GM21447 (cell line): ENCODE measurements around the gene SCYL1.

Experiments
- ATAC-seq: cut with Tn5 transposase; IDR thresholded peaks from one replicate; pipeline ENCODE4 v1.9.1; 2021; ENCODE audit not compliant: unreplicated experiment

Gene SCYL1

GRCh38 chr11:65551572-65552387 lies 26.9 kb downstream of the SCYL1 start:
- ATAC-seq: peak; percentile 71

- ATAC-seq: no peak
Measured at GRCh38 chr11:65552388-65552951, 27.6 kb downstream of the SCYL1 start.

- ATAC-seq: no peak
Measured at GRCh38 chr11:65553301-65554001, 28.6 kb downstream of the SCYL1 start.

GRCh38 chr11:65554057-65554818 lies 29.4 kb downstream of the SCYL1 start:
- no peak for ATAC-seq

GRCh38 chr11:65554842-65555430 lies 30.1 kb downstream of the SCYL1 start:
- ATAC-seq: no peak

- ATAC-seq: no peak
Measured at GRCh38 chr11:65555693-65556231, 30.9 kb downstream of the SCYL1 start.

- ATAC-seq: no peak
Measured at GRCh38 chr11:65556470-65557279, 31.8 kb downstream of the SCYL1 start.

GRCh38 chr11:65557280-65558001 lies 32.6 kb downstream of the SCYL1 start:
- no peak for ATAC-seq

- ATAC-seq: no peak
Measured at GRCh38 chr11:65558002-65558929, 33.4 kb downstream of the SCYL1 start, which contains the start of gene LTBP3. Gene LTBP3 (minus strand): TSS chr11:65558359. CDS start chr11:65557959, 400 bp downstream.

GRCh38 chr11:65558930-65559509 lies 34.1 kb downstream of the SCYL1 start:
- ATAC-seq: no peak

GRCh38 chr11:65559535-65559934 lies 34.7 kb downstream of the SCYL1 start:
- no peak for ATAC-seq

GRCh38 chr11:65559951-65560537 lies 35.2 kb downstream of the SCYL1 start:
- no peak for ATAC-seq

GRCh38 chr11:65560555-65561418 lies 35.9 kb downstream of the SCYL1 start:
- ATAC-seq: no peak

GRCh38 chr11:65562020-65562419 lies 37.1 kb downstream of the SCYL1 start:
- ATAC-seq: no peak

- no peak for ATAC-seq
Measured at GRCh38 chr11:65562788-65563187, 37.9 kb downstream of the SCYL1 start.

GRCh38 chr11:65563601-65564000 lies 38.7 kb downstream of the SCYL1 start:
- ATAC-seq: no peak
